B cell (primary cell): Measurements from ENCODE around the gene PAM. TPM values are rescaled to one million over a fixed set of nuclear protein-coding genes. Genes with fewer than 3 reads are reported as not detected.

Experiments used
- ATAC-seq: fragments of 200-7000 bp; cut with Tn5 transposase; one replicate; pipeline ENCODE4 v1.10.0; 2021; ENCODE audit warnings: low read depth, mild to moderate bottlenecking, moderate number of reproducible peaks, moderate library complexity
- CTCF ChIA-PET: fragments of 350-600 bp; sonication (Branson Sonifier 250); formaldehyde crosslinking; loops from one replicate; lab custom pipeline; 2021; ENCODE audit warnings: antibody characterized with exemption, inconsistent platforms; lab: Charles Lee
- POLR2A ChIA-PET: fragments of 350-600 bp; sonication (Branson Sonifier 250); formaldehyde crosslinking; loops from one replicate; lab custom pipeline; 2021; ENCODE audit warnings: antibody characterized with exemption; lab: Charles Lee
- DNase-seq: peaks from one replicate; pipeline ENCODE4 v3.0.0; 2013
- H2AFZ ChIP-seq: 2 replicates; pipeline ENCODE4 v1.6.1; 2012; ENCODE audit warnings: mild to moderate bottlenecking, low read depth, low read length; ENCODE audit not compliant: insufficient read depth, poor library complexity, severe bottlenecking
- H3K27ac ChIP-seq, 2 donors: 1 replicate in 1 of 2; 2 replicates in 1 of 2; pipeline ENCODE4 v1.5.1; 2012 to 2013; ENCODE audit warnings: low read length in 2 of 2, mild to moderate bottlenecking in 2 of 2, moderate library complexity in 1 of 2
- H3K27me3 ChIP-seq, 4 experiments: fragments of 200-600 bp in 1 of 4; sonication (generic) in 1 of 4; replicated peaks in 1 of 4; 1 replicate in 2 of 4; 2 replicates in 2 of 4; pipeline versions ENCODE4 v1.6.1 to v1.7.0; 2013 to 2016; ENCODE audit warnings: low read length in 3 of 4, mild to moderate bottlenecking in 2 of 4, mixed read lengths in 1 of 4, moderate library complexity in 1 of 4; ENCODE audit not compliant: insufficient read depth in 4 of 4, control insufficient read depth in 3 of 4; ENCODE audit errors: control extremely low read depth in 1 of 4
- H3K36me3 ChIP-seq, 2 experiments: replicated peaks in 1 of 2; 1 replicate in 1 of 2; 2 replicates in 1 of 2; pipeline versions ENCODE4 v1.6.1 to v1.7.1; 2013; ENCODE audit warnings: low read length in 1 of 2; ENCODE audit not compliant: insufficient read depth in 2 of 2, control insufficient read depth in 1 of 2; ENCODE audit errors: control extremely low read depth in 1 of 2, extremely low read depth in 1 of 2
- H3K4me1 ChIP-seq, 2 donors: fragments of 200-600 bp in 1 of 2; sonication (generic) in 1 of 2; 1 replicate in 1 of 2; 2 replicates in 1 of 2; pipeline versions ENCODE4 v1.5.1 to v1.6.1; 2013 to 2017; ENCODE audit warnings: low read length in 2 of 2; ENCODE audit not compliant: control insufficient read depth in 2 of 2, insufficient read depth in 2 of 2
- H3K4me2 ChIP-seq: replicated peaks from 2 replicates; pipeline ENCODE3; 2012; ENCODE audit warnings: mild to moderate bottlenecking, low read depth, low read length; ENCODE audit not compliant: poor library complexity, severe bottlenecking
- H3K4me3 ChIP-seq, 5 experiments: fragments of 200-600 bp in 1 of 5; sonication (generic) in 1 of 5; 1 replicate in 3 of 5; 2 replicates in 2 of 5; pipeline versions ENCODE4 v1.5.1 to v1.7.0; 2011 to 2016; ENCODE audit warnings: low read length in 4 of 5, mild to moderate bottlenecking in 4 of 5, low read depth in 2 of 5, control low read depth in 1 of 5, moderate library complexity in 1 of 5; ENCODE audit not compliant: insufficient read depth in 1 of 5; ENCODE audit errors: control extremely low read depth in 1 of 5, extremely low read depth in 1 of 5
- H3K79me2 ChIP-seq: fragments of 200-600 bp; sonication (generic); one replicate; pipeline ENCODE4 v1.6.0; 2016; ENCODE audit warnings: low read length; ENCODE audit not compliant: control insufficient read depth, insufficient read depth
- H3K9ac ChIP-seq: fragments of 200-600 bp; sonication (generic); 2 replicates; pipeline ENCODE4 v1.6.1; 2017; ENCODE audit warnings: mild to moderate bottlenecking, low read length, moderate library complexity
- H3K9me3 ChIP-seq, 3 donors: one replicate each; pipeline versions ENCODE4 v1.6.1 to v1.7.1; 2013; ENCODE audit warnings: low read length in 2 of 3; ENCODE audit not compliant: control insufficient read depth in 2 of 3, insufficient read depth in 1 of 3; ENCODE audit errors: control extremely low read depth in 1 of 3
- H4K20me1 ChIP-seq: 2 replicates; pipeline ENCODE4 v1.6.0; 2012; ENCODE audit warnings: mild to moderate bottlenecking, low read length; ENCODE audit not compliant: insufficient read depth, control insufficient read depth, poor library complexity, severe bottlenecking
- H3K27ac Mint-ChIP-seq: one replicate; pipeline ENCODE4 v1.8.0; 2021; ENCODE audit warnings: mixed read lengths
- H3K27me3 Mint-ChIP-seq: one replicate; pipeline ENCODE4 v1.8.0; 2021; ENCODE audit warnings: mixed read lengths
- H3K4me1 Mint-ChIP-seq: one replicate; pipeline ENCODE4 v1.8.0; 2021; ENCODE audit warnings: mixed read lengths
- H3K4me3 Mint-ChIP-seq: one replicate; pipeline ENCODE4 v1.8.0; 2021; ENCODE audit warnings: mixed read lengths
- H3K9me3 Mint-ChIP-seq: one replicate; pipeline ENCODE4 v1.8.0; 2022; ENCODE audit warnings: mixed read lengths; ENCODE audit not compliant: insufficient read depth
- CTCF ChIP-seq: fragments of 200-600 bp; IDR thresholded peaks from one replicate; pipeline ENCODE4 v1.8.0; 2022; ENCODE audit warnings: antibody characterized with exemption, mild to moderate bottlenecking
- EZH2 ChIP-seq: IDR thresholded peaks from 2 replicates; pipeline ENCODE4 v1.6.1; 2012; ENCODE audit warnings: borderline replicate concordance, low read depth, mild to moderate bottlenecking, moderate library complexity, low read length; ENCODE audit not compliant: insufficient read depth, poor library complexity, severe bottlenecking
- WGBS: methylation state at CpG from one replicate; pipeline ENCODE4 v1.1.5; 2013; ENCODE audit warnings: missing lambda C conversion rate; ENCODE audit not compliant: insufficient coverage; 5-methylcytosine and 5-hydroxymethylcytosine counted together
- intact Hi-C: fragments of 100-400 bp; cut with micrococcal nuclease; formaldehyde crosslinking; loops from one replicate; pipeline ENCODE4 v1.10.0; 2022
- polyA plus RNA-seq: library from polyadenylated mRNA; depleted of rRNA; stranded (reverse); fragments of >200 nt; gene quantifications from 2 replicates; pipeline ENCODE4 v1.2.3, GENCODE V29; 2012
- total RNA-seq, 2 donors: library from RNA; stranded (reverse); fragments of 120-200 nt in 1 of 2; gene quantifications; 1 replicate in 1 of 2; 2 replicates in 1 of 2; pipeline versions ENCODE4 v1.2.3 to v1.2.4, GENCODE V29; 2013 to 2022

Gene PAM
- total and polyA plus RNA-seq, 2 donors (not counting 1 experiment from before 2014, with no cell fraction given), result 1.00 to 34.8 TPM

DNA sequence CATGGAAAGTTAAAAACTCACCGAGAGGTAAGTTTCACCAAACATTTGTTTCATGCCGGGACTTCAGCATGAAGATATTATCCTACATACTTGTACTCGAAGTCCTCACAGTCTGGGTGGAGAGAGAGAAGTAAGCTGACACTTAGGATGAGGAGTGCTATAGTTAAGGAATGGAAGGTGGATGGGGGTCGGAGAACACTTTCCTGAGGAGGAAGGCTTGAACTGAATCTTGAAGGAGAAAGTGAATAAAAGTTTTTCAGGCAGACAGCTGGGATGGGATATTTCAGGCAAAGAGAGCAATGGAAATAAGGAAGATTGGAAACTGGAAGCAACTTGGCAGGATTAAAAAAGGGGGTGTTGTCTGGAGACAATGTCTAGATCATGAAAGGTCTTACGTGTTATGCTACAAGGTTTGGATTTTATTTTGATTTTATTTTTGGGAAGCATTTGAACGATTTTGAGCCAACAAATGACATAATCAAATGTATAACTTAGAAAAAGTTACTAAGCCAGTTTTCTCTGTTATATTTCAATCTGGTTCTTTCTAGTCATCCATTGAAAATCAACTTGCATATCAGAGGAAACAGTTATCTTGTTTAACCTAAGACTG, 167.1 kb downstream of the PAM start:
- no peaks in the 10 kb centered on the region for H3K27me3 ChIP-seq
- H3K9ac ChIP-seq, result no peak overlapping the region
- POLR2A ChIA-PET, result no interaction called here
- no peak for ATAC-seq
- H3K4me2 ChIP-seq, result no peak overlapping the region
- H2AFZ ChIP-seq, result no peak overlapping the region
- no peak overlapping the region for H3K4me3 ChIP-seq
- no peak overlapping the region for H3K4me3 Mint-ChIP-seq
- no peaks in the 10 kb centered on the region for H3K4me1 ChIP-seq
- no peak overlapping the region for H3K27ac Mint-ChIP-seq
- CTCF ChIA-PET, result interaction anchor here (0.7 kb wide), 1 partner anchor 9 kb away, joined by 3 read pairs; no protein-coding TSS in a partner anchor
- no peak for DNase-seq
- H3K79me2 ChIP-seq, result no peaks in the 10 kb centered on the region
- H3K9me3 ChIP-seq, result no peaks in the 10 kb centered on the region
- H3K27ac ChIP-seq, result no peak overlapping the region
- intact Hi-C loops, result no loop called here
- H3K27me3 Mint-ChIP-seq, result no peaks in the 10 kb centered on the region
- no peaks in the 10 kb centered on the region for H3K4me1 Mint-ChIP-seq
- no peaks in the 10 kb centered on the region for H3K36me3 ChIP-seq
- H4K20me1 ChIP-seq, result no peaks in the 10 kb centered on the region
- TF ChIP-seq CTCF (no peak), EZH2 (no peak)
- no peaks in the 10 kb centered on the region for H3K9me3 Mint-ChIP-seq
- 100% methylated on average over 1 of the region's 6 CpGs for whole genome bisulfite sequencing

- Histone ChIP-seq H3K4me2 (no peak overlapping the region), H4K20me1 (no peaks in the 10 kb centered on the region), H3K9ac (no peak overlapping the region), H3K27ac (no peak overlapping the region), H3K4me3 (no peak overlapping the region), H3K36me3 (no peaks in the 10 kb centered on the region), H3K27me3 (no peaks in the 10 kb centered on the region), H2AFZ (no peak overlapping the region), H3K4me1 (no peaks in the 10 kb centered on the region), H3K79me2 (no peaks in the 10 kb centered on the region), H3K9me3 (no peaks in the 10 kb centered on the region)
- 100% methylated on average over 3 of the region's 4 CpGs for WGBS
- no peaks in the 10 kb centered on the region for H3K4me1 Mint-ChIP-seq
- no peaks in the 10 kb centered on the region for H3K27me3 Mint-ChIP-seq
- H3K4me3 Mint-ChIP-seq, result no peak overlapping the region
- intact Hi-C loops, result no loop called here
- CTCF ChIA-PET, result no interaction called here
- TF ChIP-seq CTCF (no peak), EZH2 (no peak)
- no peaks in the 10 kb centered on the region for H3K9me3 Mint-ChIP-seq
- ATAC-seq (no peak), DNase-seq (no peak)
- H3K27ac Mint-ChIP-seq, result no peak overlapping the region
- POLR2A ChIA-PET, result no interaction called here
These were observed 167.8 kb downstream of the PAM start for GRCh38 chr5:102922799-102923477.
